A549 treated with ZK216348 at 1 μM for 4 hours (cell line): ENCODE data around the gene EXOC1. TPM values are rescaled to one million over a fixed set of nuclear protein-coding genes. Genes with fewer than 3 reads are reported as not detected.

Source experiments
- total RNA-seq: library from RNA; stranded (reverse); fragments of 200-300 nt; extraction: Qiagen RNA extraction; gene quantifications from 5 replicates; pipeline ENCODE4 v1.2.3, GENCODE V29; 2022; ENCODE audit warnings: low read depth

Gene EXOC1, protein sequence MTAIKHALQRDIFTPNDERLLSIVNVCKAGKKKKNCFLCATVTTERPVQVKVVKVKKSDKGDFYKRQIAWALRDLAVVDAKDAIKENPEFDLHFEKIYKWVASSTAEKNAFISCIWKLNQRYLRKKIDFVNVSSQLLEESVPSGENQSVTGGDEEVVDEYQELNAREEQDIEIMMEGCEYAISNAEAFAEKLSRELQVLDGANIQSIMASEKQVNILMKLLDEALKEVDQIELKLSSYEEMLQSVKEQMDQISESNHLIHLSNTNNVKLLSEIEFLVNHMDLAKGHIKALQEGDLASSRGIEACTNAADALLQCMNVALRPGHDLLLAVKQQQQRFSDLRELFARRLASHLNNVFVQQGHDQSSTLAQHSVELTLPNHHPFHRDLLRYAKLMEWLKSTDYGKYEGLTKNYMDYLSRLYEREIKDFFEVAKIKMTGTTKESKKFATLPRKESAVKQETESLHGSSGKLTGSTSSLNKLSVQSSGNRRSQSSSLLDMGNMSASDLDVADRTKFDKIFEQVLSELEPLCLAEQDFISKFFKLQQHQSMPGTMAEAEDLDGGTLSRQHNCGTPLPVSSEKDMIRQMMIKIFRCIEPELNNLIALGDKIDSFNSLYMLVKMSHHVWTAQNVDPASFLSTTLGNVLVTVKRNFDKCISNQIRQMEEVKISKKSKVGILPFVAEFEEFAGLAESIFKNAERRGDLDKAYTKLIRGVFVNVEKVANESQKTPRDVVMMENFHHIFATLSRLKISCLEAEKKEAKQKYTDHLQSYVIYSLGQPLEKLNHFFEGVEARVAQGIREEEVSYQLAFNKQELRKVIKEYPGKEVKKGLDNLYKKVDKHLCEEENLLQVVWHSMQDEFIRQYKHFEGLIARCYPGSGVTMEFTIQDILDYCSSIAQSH
- total RNA-seq, result 12.6 to 16.3 TPM (median 13.7 TPM) in 5 replicates

DNA sequence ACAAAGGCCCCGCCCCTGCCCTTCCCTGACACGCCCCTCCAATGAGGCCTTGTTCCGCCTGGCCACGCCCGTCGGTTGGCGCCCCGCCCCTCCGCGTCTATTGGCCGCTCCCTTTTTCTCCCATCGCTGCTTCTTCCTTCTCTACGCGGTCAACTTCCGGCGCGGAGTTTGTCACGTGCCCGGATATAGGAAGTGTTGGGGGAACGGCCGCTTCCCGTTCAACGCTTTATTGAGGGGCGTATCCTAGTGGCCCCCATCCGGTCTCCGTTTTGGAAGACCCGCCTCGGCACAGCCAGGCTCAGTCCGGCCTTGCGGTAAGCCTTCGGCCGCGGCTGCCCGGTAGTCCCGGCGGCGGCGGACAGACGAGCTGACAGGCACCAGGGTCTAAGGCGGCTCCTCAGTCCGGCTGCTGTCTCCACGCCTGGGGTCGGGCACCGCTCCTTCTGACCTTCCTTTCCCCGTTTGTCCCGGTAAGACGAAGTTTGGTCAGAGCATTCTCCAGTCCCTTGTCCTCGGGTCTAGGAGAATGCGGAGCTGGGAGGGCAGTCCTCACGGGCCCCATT lies at the start of gene EXOC1:
EXOC1 (plus strand) TSS at position 165 of the 563 bp plus-strand sequence. CDS start 4,676 bp downstream, outside the sequence.

GRCh38 chr4:55819634-55820033 lies 33.8 kb upstream of the EXOC1 start, which contains the start of gene EXOC1L:
TSS of gene EXOC1L (plus strand) at chr4:55819790. CDS start at chr4:55820027, 237 bp downstream.

DNA sequence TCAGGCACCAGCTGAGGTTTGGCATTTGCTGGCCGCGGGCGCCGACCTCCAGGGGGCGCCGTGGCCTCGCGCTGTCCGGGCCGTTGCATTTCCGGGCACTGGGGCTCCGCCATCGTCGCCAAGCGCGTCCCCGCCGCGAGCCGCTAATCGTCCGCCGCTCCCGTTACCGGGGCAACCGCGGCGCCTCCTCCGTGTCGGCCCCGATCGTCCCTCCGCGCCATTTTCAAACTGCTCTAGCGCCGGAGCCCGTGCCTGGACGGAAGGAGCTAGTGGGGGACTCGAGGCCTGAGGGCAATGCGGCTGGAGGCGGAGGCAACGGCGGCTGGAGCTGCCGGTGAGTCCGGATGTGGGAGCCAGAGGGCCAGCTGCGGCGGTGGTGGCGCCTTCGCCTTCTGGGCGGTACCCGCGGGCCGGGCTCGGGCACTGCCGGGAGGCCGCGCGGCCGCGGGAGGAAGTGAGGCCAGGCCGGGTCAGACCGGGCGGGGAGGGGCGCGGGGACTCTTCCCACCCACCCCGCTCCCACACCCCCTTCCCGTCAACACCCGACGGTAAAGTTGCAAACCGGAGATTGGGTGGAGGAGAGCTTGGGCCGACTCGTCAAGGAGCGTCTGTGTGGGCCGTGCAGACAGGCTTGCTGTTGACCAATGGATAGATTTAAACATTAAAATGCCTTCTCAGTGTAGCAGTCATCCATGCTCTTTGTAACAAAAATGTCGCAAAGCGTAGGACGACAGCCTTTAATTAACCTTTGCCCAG lies 95.5 kb downstream of the EXOC1 start, which contains the start of gene CEP135:
CEP135 (plus strand) TSS at position 220 of the 756 bp plus-strand sequence. CDS start 3,186 bp downstream, outside the sequence.

Other genes with a start within 250 kb of the EXOC1 start
- gene NMU, start 217.3 kb upstream of the EXOC1 start, total RNA-seq, result 0.32 to 0.56 TPM (median 0.54 TPM) in 5 replicates
- not detected in 5 replicates for gene EXOC1L, start 33.9 kb upstream of the EXOC1 start, total RNA-seq
- gene CEP135, start 95.3 kb downstream of the EXOC1 start, total RNA-seq, result 3.2 to 6.7 TPM (median 4.9 TPM) in 5 replicates